ENCODE measurements around the gene CAB39L. TPM values are rescaled to one million over a fixed set of nuclear protein-coding genes. Genes with fewer than 3 reads are reported as not detected.

CAB39L gene
- total RNA-seq, 1 donor from 2014 or later: 18.3 TPM

DNA sequence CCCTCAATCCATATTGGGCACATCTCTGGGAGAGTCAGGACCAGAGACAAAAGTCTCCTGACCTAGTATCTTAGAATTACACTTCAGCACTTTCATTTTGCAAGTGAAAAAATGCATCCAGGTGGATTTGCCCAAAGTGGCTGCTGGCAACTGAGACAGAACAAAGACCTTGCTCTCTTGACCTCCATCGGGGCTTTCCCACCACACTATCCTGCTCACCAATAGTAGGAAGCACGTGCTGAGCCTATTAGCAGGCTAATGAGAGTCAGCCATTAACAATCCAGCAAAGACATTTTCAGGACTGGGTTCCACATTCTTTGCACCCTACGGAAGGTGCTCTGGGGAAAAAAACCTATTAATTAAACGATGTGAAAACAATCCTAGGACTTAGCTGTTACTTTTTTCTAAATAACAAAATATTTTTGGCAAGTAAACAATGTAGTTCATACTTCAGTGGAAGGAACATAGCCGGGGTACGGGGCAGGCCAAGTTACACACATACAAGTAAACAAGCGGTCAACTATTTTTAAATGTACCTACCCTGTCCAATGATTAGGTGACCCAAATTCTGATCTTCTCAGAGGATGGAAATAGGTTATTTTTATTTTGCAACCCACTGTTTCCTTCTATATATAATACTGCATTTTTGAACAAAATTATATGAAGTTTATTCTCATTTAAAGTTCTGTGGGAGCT, 117.5 kb downstream of the CAB39L start:
- H3K27me3 ChIP-seq (ENCODE audit: control insufficient read depth, insufficient read depth, low read length): no peaks in the 10 kb centered on the region
- TF ChIP-seq CTCF (IDR thresholded peaks at IDR 0.05; ENCODE audit: insufficient read depth, low read length, poor library complexity, severe bottlenecking): no peak
- H3K4me3 ChIP-seq (ENCODE audit: low read depth, low read length): no peak overlapping the region
- no peaks in the 10 kb centered on the region for H3K36me3 ChIP-seq (ENCODE audit: control insufficient read depth, insufficient read depth, low read length)
- no peak for DNase-seq (ENCODE audit: low read depth)

- no peaks in the 10 kb centered on the region for H3K27me3 ChIP-seq (ENCODE audit: control insufficient read depth, insufficient read depth, low read length)
- no peak for TF ChIP-seq CTCF (IDR thresholded peaks at IDR 0.05; ENCODE audit: insufficient read depth, low read length, poor library complexity, severe bottlenecking)
- no peaks in the 10 kb centered on the region for H3K36me3 ChIP-seq (ENCODE audit: control insufficient read depth, insufficient read depth, low read length)
- no peak for DNase-seq (ENCODE audit: low read depth)
- H3K4me3 ChIP-seq (ENCODE audit: low read depth, low read length): no peak overlapping the region
Observed at GRCh38 chr13:49323344-49323743, 120.5 kb downstream of the CAB39L start.

- no peaks in the 10 kb centered on the region for H3K36me3 ChIP-seq (ENCODE audit: control insufficient read depth, insufficient read depth, low read length)
- no peak overlapping the region for H3K4me3 ChIP-seq (ENCODE audit: low read depth, low read length)
- no peak for DNase-seq (ENCODE audit: low read depth)
- TF ChIP-seq CTCF (IDR thresholded peaks at IDR 0.05; ENCODE audit: insufficient read depth, low read length, poor library complexity, severe bottlenecking): no peak
- no peaks in the 10 kb centered on the region for H3K27me3 ChIP-seq (ENCODE audit: control insufficient read depth, insufficient read depth, low read length)
Observed at GRCh38 chr13:49322702-49323101, 121.2 kb downstream of the CAB39L start.

DNA sequence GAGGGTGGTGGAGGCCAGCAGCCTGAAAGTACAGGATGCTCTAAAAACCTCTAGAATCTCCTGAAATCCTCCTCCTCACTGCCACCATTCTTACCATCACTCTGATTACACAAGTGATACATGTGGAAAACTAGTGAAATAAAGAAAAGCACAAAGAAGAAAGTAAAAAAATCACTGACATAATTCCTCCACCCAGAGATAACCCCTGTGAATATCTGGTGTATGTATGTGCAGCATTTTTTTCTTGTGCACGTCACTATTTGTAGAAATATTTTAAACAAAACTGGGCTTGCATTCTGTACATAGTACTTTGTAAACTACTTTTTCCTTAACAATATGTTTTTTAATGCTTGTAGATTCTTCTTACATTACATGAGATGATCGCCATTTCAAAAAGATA, 122.9 kb downstream of the CAB39L start:
- Histone ChIP-seq H3K4me3 (ENCODE audit: low read depth, low read length) (no peak overlapping the region), H3K36me3 (ENCODE audit: control insufficient read depth, insufficient read depth, low read length) (no peaks in the 10 kb centered on the region), H3K27me3 (ENCODE audit: control insufficient read depth, insufficient read depth, low read length) (no peaks in the 10 kb centered on the region)
- no peak for TF ChIP-seq CTCF (IDR thresholded peaks at IDR 0.05; ENCODE audit: insufficient read depth, low read length, poor library complexity, severe bottlenecking)
- DNase-seq (ENCODE audit: low read depth): no peak

DNA sequence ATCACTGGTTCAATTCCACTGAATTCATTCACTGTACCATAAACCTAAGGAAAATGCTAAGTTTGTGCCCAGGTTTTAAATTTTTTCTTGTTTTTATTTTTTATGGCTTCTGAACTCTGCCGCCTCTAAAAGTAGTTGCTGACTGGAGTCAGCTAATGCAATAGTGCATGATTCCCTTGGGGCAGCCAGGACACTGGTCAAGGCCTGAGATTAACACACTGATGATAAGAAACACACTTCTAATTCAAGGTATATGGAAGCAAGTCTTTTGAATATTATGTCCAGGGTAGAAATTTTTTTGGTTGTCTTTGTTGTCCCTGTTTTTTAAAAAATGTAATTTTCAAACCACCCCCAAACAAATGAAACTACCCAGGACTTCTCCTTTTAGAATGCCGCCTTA, 123.9 kb downstream of the CAB39L start:
- Histone ChIP-seq H3K27me3 (ENCODE audit: control insufficient read depth, insufficient read depth, low read length) (no peaks in the 10 kb centered on the region), H3K4me3 (ENCODE audit: low read depth, low read length) (no peak overlapping the region), H3K36me3 (ENCODE audit: control insufficient read depth, insufficient read depth, low read length) (no peaks in the 10 kb centered on the region)
- TF ChIP-seq CTCF (IDR thresholded peaks at IDR 0.05; ENCODE audit: insufficient read depth, low read length, poor library complexity, severe bottlenecking): no peak
- no peak for DNase-seq (ENCODE audit: low read depth)

DNA sequence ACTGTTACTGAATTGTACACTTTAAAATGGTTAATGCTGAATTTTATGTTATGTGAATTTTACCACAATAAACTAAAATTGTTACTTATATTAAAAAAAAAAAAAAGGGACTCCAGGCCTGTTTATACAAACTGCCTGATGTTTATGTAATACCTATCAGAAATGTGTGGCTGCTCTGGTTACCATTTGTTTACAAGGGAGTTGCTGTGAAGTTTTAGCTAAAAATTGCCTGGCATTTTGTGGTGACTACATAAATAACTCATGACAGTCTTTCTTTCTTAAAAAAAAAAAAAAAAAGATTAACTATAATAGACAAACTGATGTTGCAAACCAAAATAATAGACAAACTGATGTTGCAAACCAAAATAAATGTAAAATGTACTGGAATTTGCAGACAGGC, 124.3 kb downstream of the CAB39L start:
- Histone ChIP-seq H3K4me3 (ENCODE audit: low read depth, low read length) (no peak overlapping the region), H3K27me3 (ENCODE audit: control insufficient read depth, insufficient read depth, low read length) (no peaks in the 10 kb centered on the region), H3K36me3 (ENCODE audit: control insufficient read depth, insufficient read depth, low read length) (no peaks in the 10 kb centered on the region)
- DNase-seq (ENCODE audit: low read depth): no peak
- TF ChIP-seq CTCF (IDR thresholded peaks at IDR 0.05; ENCODE audit: insufficient read depth, low read length, poor library complexity, severe bottlenecking): no peak
